HG03469 (cell line): Measurements from ENCODE around the gene RABGAP1L.
"Not testable (repeated sequence)": the region's sequence is repeated elsewhere in the genome, so short reads cannot be mapped to it uniquely, and the experiment has no call there.

ENCODE experiments used
- ATAC-seq: cut with Tn5 transposase; IDR thresholded peaks from one replicate; pipeline ENCODE4 v1.9.1; 2021; ENCODE audit warnings: mild to moderate bottlenecking, moderate library complexity, moderate number of reproducible peaks; ENCODE audit not compliant: unreplicated experiment

RABGAP1L gene

GRCh38 chr1:174238845-174239501 is 79.7 kb downstream of the RABGAP1L start:
- ATAC-seq: not testable (repeated sequence)

GRCh38 chr1:174239541-174239940 is 80.2 kb downstream of the RABGAP1L start:
- ATAC-seq: no peak

- ATAC-seq: no peak
Measured at GRCh38 chr1:174242856-174243255, 83.5 kb downstream of the RABGAP1L start.

- no peak for ATAC-seq
Measured at GRCh38 chr1:174243451-174244000, 84.2 kb downstream of the RABGAP1L start.

GRCh38 chr1:174244017-174244416 is 84.7 kb downstream of the RABGAP1L start:
- no peak for ATAC-seq

GRCh38 chr1:174247472-174247871 is 88.2 kb downstream of the RABGAP1L start:
- ATAC-seq: no peak

- no peak for ATAC-seq
Measured at GRCh38 chr1:174248041-174248440, 88.7 kb downstream of the RABGAP1L start.

- ATAC-seq: not testable (repeated sequence)
Measured at GRCh38 chr1:174256386-174256785, 97.1 kb downstream of the RABGAP1L start.

GRCh38 chr1:174258148-174258550 is 98.8 kb downstream of the RABGAP1L start:
- ATAC-seq: no peak

GRCh38 chr1:174262349-174263241 is 103.3 kb downstream of the RABGAP1L start:
- no peak for ATAC-seq

GRCh38 chr1:174265282-174265681 is 106.0 kb downstream of the RABGAP1L start:
- no peak for ATAC-seq

GRCh38 chr1:174266476-174266875 is 107.2 kb downstream of the RABGAP1L start:
- no peak for ATAC-seq

GRCh38 chr1:174266991-174267612 is 107.8 kb downstream of the RABGAP1L start:
- no peak for ATAC-seq

- ATAC-seq: no peak
Measured at GRCh38 chr1:174269989-174270651, 110.8 kb downstream of the RABGAP1L start.

- ATAC-seq: no peak
Measured at GRCh38 chr1:174273190-174273589, 113.9 kb downstream of the RABGAP1L start.

- no peak for ATAC-seq
Measured at GRCh38 chr1:174273776-174274175, 114.5 kb downstream of the RABGAP1L start.

GRCh38 chr1:174274452-174274851 is 115.1 kb downstream of the RABGAP1L start:
- no peak for ATAC-seq

GRCh38 chr1:174274884-174275283 is 115.6 kb downstream of the RABGAP1L start:
- ATAC-seq: no peak

GRCh38 chr1:174276087-174276486 is 116.8 kb downstream of the RABGAP1L start:
- ATAC-seq: no peak

GRCh38 chr1:174284052-174284451 is 124.7 kb downstream of the RABGAP1L start:
- ATAC-seq: no peak

- ATAC-seq: no peak
Measured at GRCh38 chr1:174286042-174286441, 126.7 kb downstream of the RABGAP1L start.
